Mesothelial cell of epicardium (in vitro differentiated cells): Measurements from ENCODE around the gene VN1R5. TPM values are rescaled to one million over a fixed set of nuclear protein-coding genes. Genes with fewer than 3 reads are reported as not detected.

Experiments
- DNase-seq, 2 experiments: peaks; one replicate each; pipeline ENCODE4 v3.0.0; 2021; ENCODE audit warnings: low spot score in 2 of 2; ENCODE audit not compliant: unreplicated experiment in 2 of 2
- H3K27ac Mint-ChIP-seq: 2 replicates; pipeline ENCODE4 v1.8.0; 2021; ENCODE audit warnings: mixed read lengths
- H3K27me3 Mint-ChIP-seq: 2 replicates; pipeline ENCODE4 v1.8.0; 2021; ENCODE audit warnings: low read depth, mixed read lengths
- H3K36me3 Mint-ChIP-seq: 2 replicates; pipeline ENCODE4 v1.8.0; 2021; ENCODE audit warnings: mixed read lengths
- H3K4me1 Mint-ChIP-seq: 2 replicates; pipeline ENCODE4 v1.8.0; 2021; ENCODE audit warnings: mixed read lengths
- H3K4me3 Mint-ChIP-seq: 2 replicates; pipeline ENCODE4 v1.8.0; 2021; ENCODE audit warnings: mild to moderate bottlenecking, moderate library complexity, mixed read lengths
- H3K9me3 Mint-ChIP-seq: 2 replicates; pipeline ENCODE4 v1.8.0; 2021; ENCODE audit warnings: mixed read lengths
- CTCF ChIP-seq: fragments of 200-600 bp; sonication (generic); IDR thresholded peaks from one replicate; pipeline ENCODE4 v1.5.0; 2021; ENCODE audit warnings: antibody characterized with exemption; ENCODE audit not compliant: unreplicated experiment
- total RNA-seq: library from RNA; stranded (reverse); gene quantifications from 3 replicates; pipeline ENCODE4 v1.2.1, GENCODE V29; 2021

Gene VN1R5
- total RNA-seq, 1 donor from 2014 or later: not detected

- DNase-seq: no peak
- TF ChIP-seq CTCF: no peak
- no peak overlapping the region for H3K4me3 Mint-ChIP-seq
- H3K4me1 Mint-ChIP-seq: peaks cover under 1% of the 10 kb centered on the region
- peaks cover 30% of the 10 kb centered on the region for H3K36me3 Mint-ChIP-seq
- H3K9me3 Mint-ChIP-seq: no peaks in the 10 kb centered on the region
- no peaks in the 10 kb centered on the region for H3K27me3 Mint-ChIP-seq
- no peak overlapping the region for H3K27ac Mint-ChIP-seq
These were observed 42.2 kb downstream of the VN1R5 start for GRCh38 chr1:247298124-247298481.

GRCh38 chr1:247298701-247299100 lies 42.8 kb downstream of the VN1R5 start:
- peaks cover 36% of the 10 kb centered on the region for H3K36me3 Mint-ChIP-seq
- no peaks in the 10 kb centered on the region for H3K27me3 Mint-ChIP-seq

GRCh38 chr1:247299723-247300381 lies 44.0 kb downstream of the VN1R5 start:
- Mint-ChIP-seq H3K4me1 (no peaks in the 10 kb centered on the region), H3K27me3 (no peaks in the 10 kb centered on the region), H3K36me3 (peaks cover 45% of the 10 kb centered on the region), H3K27ac (no peak overlapping the region), H3K4me3 (no peak overlapping the region), H3K9me3 (no peaks in the 10 kb centered on the region)
- TF ChIP-seq CTCF: no peak
- DNase-seq: no peak

More at GRCh38 chr1:247298701-247299100, 42.8 kb downstream of the VN1R5 start:
- Mint-ChIP-seq H3K4me3 (no peak overlapping the region), H3K27ac (no peak overlapping the region), H3K9me3 (no peaks in the 10 kb centered on the region), H3K4me1 (no peaks in the 10 kb centered on the region)
- no peak for DNase-seq
- TF ChIP-seq CTCF: no peak

- no peak overlapping the region for H3K4me3 Mint-ChIP-seq
These were observed 44.8 kb downstream of the VN1R5 start for GRCh38 chr1:247300491-247301175.

GRCh38 chr1:247301176-247301540 lies 45.3 kb downstream of the VN1R5 start:
- Mint-ChIP-seq H3K4me3 (no peak overlapping the region), H3K4me1 (no peaks in the 10 kb centered on the region), H3K36me3 (peaks cover 53% of the 10 kb centered on the region), H3K27me3 (no peaks in the 10 kb centered on the region), H3K27ac (no peak overlapping the region), H3K9me3 (no peaks in the 10 kb centered on the region)
- no peak for DNase-seq
- TF ChIP-seq CTCF: no peak

More at GRCh38 chr1:247300491-247301175, 44.8 kb downstream of the VN1R5 start:
- H3K27ac Mint-ChIP-seq: no peak overlapping the region
- H3K36me3 Mint-ChIP-seq: peaks cover 52% of the 10 kb centered on the region
- no peak for TF ChIP-seq CTCF
- no peaks in the 10 kb centered on the region for H3K4me1 Mint-ChIP-seq
- no peaks in the 10 kb centered on the region for H3K9me3 Mint-ChIP-seq
- DNase-seq: no peak
- H3K27me3 Mint-ChIP-seq: no peaks in the 10 kb centered on the region
